ENCODE data around the gene WDR87. TPM values are rescaled to one million over a fixed set of nuclear protein-coding genes. Genes with fewer than 3 reads are reported as not detected.
A peak's percentile ranks its signal among the peaks of the same experiment; 100 is the strongest.

WDR87 gene
- total and polyA plus RNA-seq, 5 donors from 2014 or later, result not detected

GRCh38 chr19:37896180-37896579 is 10.2 kb downstream of the WDR87 start:
- Mint-ChIP-seq H3K36me3 (peaks cover 3% of the 10 kb centered on the region), H3K27ac (no peak overlapping the region), H3K27me3 (peaks cover 13% of the 10 kb centered on the region), H3K9me3 (peaks cover 0 to 3% (median 0%) of the 10 kb centered on the region in 7 donors), H3K4me1 (peaks cover 0 to 4% (median 3%) of the 10 kb centered on the region in 4 donors), H3K4me3 (no peak overlapping the region)
- Histone ChIP-seq H3K27me3 (ENCODE audit: control insufficient read depth, insufficient read depth, low read length) (peaks cover 5% of the 10 kb centered on the region), H3K9me3 (ENCODE audit: control insufficient read depth in 2 of 2, low read length in 2 of 2) (no peaks in the 10 kb centered on the region), H3K27ac (ENCODE audit: insufficient read depth, low read length, poor library complexity, severe bottlenecking) (no peak overlapping the region), H3K4me3 (ENCODE audit: low read depth, low read length) (no peak overlapping the region), H3K4me1 (ENCODE audit: control insufficient read depth, insufficient read depth, low read length, poor library complexity, severe bottlenecking) (no peaks in the 10 kb centered on the region), H3K36me3 (ENCODE audit: control insufficient read depth, insufficient read depth, low read length) (no peaks in the 10 kb centered on the region)
- ATAC-seq (ENCODE audit: low read depth in 2 of 2), result no peak
- DNase-seq, result no peak

GRCh38 chr19:37893845-37894575 is 12.4 kb downstream of the WDR87 start:
- no peak overlapping the region for H3K4me3 Mint-ChIP-seq
- peaks cover 3% of the 10 kb centered on the region for H3K36me3 Mint-ChIP-seq
- peaks cover 13% of the 10 kb centered on the region for H3K27me3 Mint-ChIP-seq
- no peak overlapping the region for H3K27ac Mint-ChIP-seq
- Histone ChIP-seq H3K4me3 (ENCODE audit: low read depth, low read length) (no peak overlapping the region), H3K27ac (ENCODE audit: insufficient read depth, low read length, poor library complexity, severe bottlenecking) (no peak overlapping the region), H3K9me3 (ENCODE audit: control insufficient read depth in 2 of 2, low read length in 2 of 2) (no peaks in the 10 kb centered on the region), H3K36me3 (ENCODE audit: control insufficient read depth, insufficient read depth, low read length) (no peaks in the 10 kb centered on the region), H3K27me3 (ENCODE audit: control insufficient read depth, insufficient read depth, low read length) (peaks cover 5% of the 10 kb centered on the region), H3K4me1 (ENCODE audit: control insufficient read depth, insufficient read depth, low read length, poor library complexity, severe bottlenecking) (no peaks in the 10 kb centered on the region)
- ATAC-seq (ENCODE audit: low read depth in 2 of 2), result no peak
- peaks cover 0 to 5% (median 0%) of the 10 kb centered on the region in 7 donors for H3K9me3 Mint-ChIP-seq
- H3K4me1 Mint-ChIP-seq, result peaks cover 0 to 4% (median 3%) of the 10 kb centered on the region in 4 donors
- no peak for DNase-seq

DNA sequence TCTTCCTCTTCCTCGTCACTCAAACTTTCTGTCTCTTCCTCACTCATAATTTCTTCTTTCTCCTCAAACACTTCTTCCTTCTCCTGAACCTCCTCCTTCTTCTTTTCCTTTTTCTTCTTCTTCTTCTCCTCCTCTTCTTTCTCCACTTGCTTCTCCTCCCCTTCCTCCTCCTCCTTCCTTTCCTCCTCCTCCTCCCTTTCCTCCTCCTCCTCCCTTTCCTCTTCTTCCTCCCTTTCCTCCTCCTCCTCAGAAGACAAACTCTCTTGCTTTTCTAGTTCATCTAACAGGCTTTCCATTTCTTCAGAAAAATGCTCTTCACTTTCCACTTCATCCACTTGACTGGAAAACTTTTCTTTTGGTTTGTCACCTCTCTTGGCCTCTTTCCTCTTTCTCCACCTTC is 19.8 kb downstream of the WDR87 start:
- no peaks in the 10 kb centered on the region for H3K4me1 Mint-ChIP-seq
- H3K9me3 Mint-ChIP-seq, result peaks cover 0 to 32% (median 11%) of the 10 kb centered on the region in 7 donors
- no peak overlapping the region for H3K27ac Mint-ChIP-seq
- H3K36me3 ChIP-seq (ENCODE audit: control insufficient read depth, insufficient read depth, low read length), result no peaks in the 10 kb centered on the region
- no peak overlapping the region for H3K4me3 Mint-ChIP-seq
- no peak overlapping the region for H3K4me3 ChIP-seq (ENCODE audit: low read depth, low read length)
- peaks cover 11 to 16% of the 10 kb centered on the region in 2 experiments for H3K9me3 ChIP-seq (ENCODE audit: control insufficient read depth in 2 of 2, low read length in 2 of 2)
- H3K27me3 Mint-ChIP-seq, result peaks cover under 1% of the 10 kb centered on the region
- H3K4me1 ChIP-seq (ENCODE audit: control insufficient read depth, insufficient read depth, low read length, poor library complexity, severe bottlenecking), result no peaks in the 10 kb centered on the region
- ATAC-seq (ENCODE audit: low read depth in 2 of 2) (no peak), DNase-seq (no peak)
- H3K27ac ChIP-seq (ENCODE audit: insufficient read depth, low read length, poor library complexity, severe bottlenecking), result no peak overlapping the region
- H3K27me3 ChIP-seq (ENCODE audit: control insufficient read depth, insufficient read depth, low read length), result peaks cover 6% of the 10 kb centered on the region
- H3K36me3 Mint-ChIP-seq, result no peaks in the 10 kb centered on the region

DNA sequence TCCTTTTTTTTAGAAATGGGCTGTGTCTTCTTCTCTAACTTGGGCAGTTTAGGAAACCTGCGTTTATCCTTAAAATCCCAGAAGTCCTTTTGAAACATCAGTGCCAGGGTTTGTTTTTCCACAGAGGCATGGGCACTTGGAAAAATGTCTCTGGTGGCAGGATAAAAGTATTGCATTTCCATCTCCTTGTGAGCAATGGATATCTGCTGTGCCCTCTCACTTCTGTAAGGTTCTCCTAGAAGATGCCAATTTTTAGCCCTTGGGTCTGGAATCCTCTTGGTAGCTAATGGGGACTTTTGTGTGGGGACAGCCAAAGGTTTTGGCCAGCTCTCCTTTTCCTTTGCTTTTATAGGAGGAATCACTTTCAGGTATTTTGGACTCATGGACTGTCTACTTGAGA is 21.0 kb downstream of the WDR87 start:
- Histone ChIP-seq H3K4me1 (ENCODE audit: control insufficient read depth, insufficient read depth, low read length, poor library complexity, severe bottlenecking) (no peaks in the 10 kb centered on the region), H3K9me3 (ENCODE audit: control insufficient read depth in 2 of 2, low read length in 2 of 2) (peaks cover 13 to 18% of the 10 kb centered on the region in 2 experiments), H3K27ac (ENCODE audit: insufficient read depth, low read length, poor library complexity, severe bottlenecking) (no peak overlapping the region), H3K4me3 (ENCODE audit: low read depth, low read length) (no peak overlapping the region), H3K36me3 (ENCODE audit: control insufficient read depth, insufficient read depth, low read length) (no peaks in the 10 kb centered on the region), H3K27me3 (ENCODE audit: control insufficient read depth, insufficient read depth, low read length) (peaks cover 4% of the 10 kb centered on the region)
- Mint-ChIP-seq H3K4me1 (no peaks in the 10 kb centered on the region), H3K27ac (no peak overlapping the region), H3K27me3 (no peaks in the 10 kb centered on the region), H3K36me3 (no peaks in the 10 kb centered on the region), H3K4me3 (no peak overlapping the region), H3K9me3 (peaks cover 0 to 32% (median 11%) of the 10 kb centered on the region in 7 donors)
- ATAC-seq (ENCODE audit: low read depth in 2 of 2) (no peak), DNase-seq (no peak)

DNA sequence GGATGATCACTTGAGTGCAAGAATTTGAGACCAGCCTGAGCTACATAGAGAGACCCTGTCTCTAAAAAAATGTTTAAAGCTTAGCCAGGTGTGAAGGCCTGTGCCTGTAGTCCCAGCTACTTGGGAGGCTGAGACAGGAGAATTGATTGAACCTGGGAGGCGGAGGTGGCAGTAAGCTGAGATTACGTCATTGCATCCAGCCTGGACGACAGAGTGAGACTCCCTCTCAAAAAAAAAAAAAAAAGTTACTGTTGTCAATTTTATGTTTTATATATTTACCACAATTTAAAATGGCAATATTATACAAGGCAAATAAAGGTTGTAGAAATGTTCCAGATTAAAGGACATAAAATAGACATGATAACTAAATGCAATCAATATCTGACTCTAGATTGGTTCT is 29.2 kb downstream of the WDR87 start:
- Histone ChIP-seq H3K4me3 (ENCODE audit: low read depth, low read length) (no peak overlapping the region), H3K36me3 (ENCODE audit: control insufficient read depth, insufficient read depth, low read length) (no peaks in the 10 kb centered on the region), H3K27me3 (ENCODE audit: control insufficient read depth, insufficient read depth, low read length) (no peaks in the 10 kb centered on the region), H3K4me1 (ENCODE audit: control insufficient read depth, insufficient read depth, low read length, poor library complexity, severe bottlenecking) (no peaks in the 10 kb centered on the region), H3K27ac (ENCODE audit: insufficient read depth, low read length, poor library complexity, severe bottlenecking) (no peak overlapping the region), H3K9me3 (ENCODE audit: control insufficient read depth in 2 of 2, low read length in 2 of 2) (peaks cover 5 to 7% of the 10 kb centered on the region in 2 experiments)
- no peaks in the 10 kb centered on the region for H3K36me3 Mint-ChIP-seq
- no peak overlapping the region for H3K4me3 Mint-ChIP-seq
- H3K4me1 Mint-ChIP-seq, result no peaks in the 10 kb centered on the region
- DNase-seq, result no peak
- no peaks in the 10 kb centered on the region for H3K27me3 Mint-ChIP-seq
- no peak for ATAC-seq (ENCODE audit: low read depth in 2 of 2)
- H3K9me3 Mint-ChIP-seq, result peaks cover 0 to 6% (median 3%) of the 10 kb centered on the region in 7 donors
- no peak overlapping the region for H3K27ac Mint-ChIP-seq

DNA sequence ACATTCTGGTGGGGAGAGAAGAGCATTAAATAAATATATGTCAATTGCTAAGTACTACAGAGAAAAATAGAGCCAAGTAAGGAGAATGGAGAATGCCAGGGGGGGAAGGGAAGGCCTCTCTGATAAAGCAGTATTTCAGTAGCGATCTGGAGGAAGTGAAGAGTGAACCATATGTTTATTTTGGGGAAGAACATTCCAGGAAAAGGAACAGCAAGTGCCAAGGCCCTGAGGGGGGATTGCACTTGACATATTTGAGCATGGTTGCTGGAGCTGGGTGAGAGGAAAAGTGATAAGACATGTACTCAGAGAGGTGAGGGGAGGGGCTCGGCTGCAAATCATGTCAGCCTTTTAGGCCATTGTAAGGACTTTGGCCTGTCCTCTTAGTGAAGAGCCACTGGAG is 30.4 kb downstream of the WDR87 start:
- H3K36me3 Mint-ChIP-seq, result no peaks in the 10 kb centered on the region
- Histone ChIP-seq H3K27me3 (ENCODE audit: control insufficient read depth, insufficient read depth, low read length) (no peaks in the 10 kb centered on the region), H3K4me3 (ENCODE audit: low read depth, low read length) (no peak overlapping the region), H3K4me1 (ENCODE audit: control insufficient read depth, insufficient read depth, low read length, poor library complexity, severe bottlenecking) (no peaks in the 10 kb centered on the region), H3K36me3 (ENCODE audit: control insufficient read depth, insufficient read depth, low read length) (no peaks in the 10 kb centered on the region), H3K9me3 (ENCODE audit: control insufficient read depth in 2 of 2, low read length in 2 of 2) (no peaks in the 10 kb centered on the region), H3K27ac (ENCODE audit: insufficient read depth, low read length, poor library complexity, severe bottlenecking) (no peak overlapping the region)
- peaks cover 0 to 3% (median 0%) of the 10 kb centered on the region in 7 donors for H3K9me3 Mint-ChIP-seq
- H3K4me1 Mint-ChIP-seq, result no peaks in the 10 kb centered on the region
- DNase-seq, result no peak
- no peak for ATAC-seq (ENCODE audit: low read depth in 2 of 2)
- peak overlapping the region in 1 of 3 donors; percentile 20 for H3K27ac Mint-ChIP-seq
- H3K27me3 Mint-ChIP-seq, result no peaks in the 10 kb centered on the region
- H3K4me3 Mint-ChIP-seq, result no peak overlapping the region

GRCh38 chr19:37874784-37875183 is 31.6 kb downstream of the WDR87 start:
- no peak overlapping the region for H3K27ac ChIP-seq (ENCODE audit: insufficient read depth, low read length, poor library complexity, severe bottlenecking)
- ATAC-seq (ENCODE audit: low read depth in 2 of 2) (no peak), DNase-seq (no peak)
- H3K4me3 ChIP-seq (ENCODE audit: low read depth, low read length), result no peak overlapping the region
- no peaks in the 10 kb centered on the region for H3K4me1 ChIP-seq (ENCODE audit: control insufficient read depth, insufficient read depth, low read length, poor library complexity, severe bottlenecking)
- no peaks in the 10 kb centered on the region for H3K4me1 Mint-ChIP-seq
- H3K4me3 Mint-ChIP-seq, result no peak overlapping the region
- no peaks in the 10 kb centered on the region for H3K9me3 ChIP-seq (ENCODE audit: control insufficient read depth in 2 of 2, low read length in 2 of 2)
- peaks cover 0 to 5% (median 0%) of the 10 kb centered on the region in 7 donors for H3K9me3 Mint-ChIP-seq
- H3K27me3 ChIP-seq (ENCODE audit: control insufficient read depth, insufficient read depth, low read length), result no peaks in the 10 kb centered on the region
- peaks cover 6% of the 10 kb centered on the region for H3K27me3 Mint-ChIP-seq
- H3K36me3 ChIP-seq (ENCODE audit: control insufficient read depth, insufficient read depth, low read length), result no peaks in the 10 kb centered on the region
- no peaks in the 10 kb centered on the region for H3K36me3 Mint-ChIP-seq
- no peak overlapping the region for H3K27ac Mint-ChIP-seq

- Mint-ChIP-seq H3K9me3 (peaks cover 0 to 8% (median 2%) of the 10 kb centered on the region in 7 donors), H3K27me3 (peaks cover 9% of the 10 kb centered on the region), H3K36me3 (no peaks in the 10 kb centered on the region), H3K4me1 (no peaks in the 10 kb centered on the region), H3K4me3 (no peak overlapping the region), H3K27ac (no peak overlapping the region)
- ATAC-seq (ENCODE audit: low read depth in 2 of 2) (no peak), DNase-seq (no peak)
- H3K4me1 ChIP-seq (ENCODE audit: control insufficient read depth, insufficient read depth, low read length, poor library complexity, severe bottlenecking), result no peaks in the 10 kb centered on the region
- H3K27me3 ChIP-seq (ENCODE audit: control insufficient read depth, insufficient read depth, low read length), result no peaks in the 10 kb centered on the region
- H3K4me3 ChIP-seq (ENCODE audit: low read depth, low read length), result no peak overlapping the region
- no peaks in the 10 kb centered on the region for H3K36me3 ChIP-seq (ENCODE audit: control insufficient read depth, insufficient read depth, low read length)
- H3K9me3 ChIP-seq (ENCODE audit: control insufficient read depth in 2 of 2, low read length in 2 of 2), result no peaks in the 10 kb centered on the region
- H3K27ac ChIP-seq (ENCODE audit: insufficient read depth, low read length, poor library complexity, severe bottlenecking), result no peak overlapping the region
Measured at GRCh38 chr19:37872383-37872782, 34.0 kb downstream of the WDR87 start.

Measured in CD4-positive, CD25-positive, alpha-beta regulatory T cell (primary cell).